ENCODE results near the gene CNTNAP2. TPM values are rescaled to one million over a fixed set of nuclear protein-coding genes. Genes with fewer than 3 reads are reported as not detected.

CNTNAP2 gene
- total RNA-seq, 1 experiment from 2014 or later = 60.0 TPM

GRCh38 chr7:146982482-146982881 lies 865.9 kb downstream of the CNTNAP2 start:
- Histone ChIP-seq H3K27ac (ENCODE audit: low read depth, low read length, poor library complexity, severe bottlenecking) (no peak overlapping the region), H3K4me3 (ENCODE audit: low read depth, low read length, poor library complexity, severe bottlenecking) (no peak overlapping the region), H3K27me3 (replicated peaks; ENCODE audit: insufficient read depth, low read depth, low read length, poor library complexity) (no peaks in the 10 kb centered on the region), H3K9me3 (ENCODE audit: low read depth, low read length, poor library complexity, severe bottlenecking) (no peaks in the 10 kb centered on the region), H3K36me3 (ENCODE audit: insufficient read depth, low read length, poor library complexity, severe bottlenecking) (no peaks in the 10 kb centered on the region), H3K4me1 (ENCODE audit: insufficient read depth, low read length, poor library complexity, severe bottlenecking) (no peaks in the 10 kb centered on the region)
- TF ChIP-seq EZH2 (IDR thresholded peaks at IDR 0.05; ENCODE audit: borderline replicate concordance, low read depth, low read length, poor library complexity, severe bottlenecking) (no peak), CTCF (conservative IDR thresholded peaks at IDR 0.05; ENCODE audit: low read depth, low read length) (no peak)
- POLR2A ChIA-PET (ENCODE audit: low non-redundant PET) = no interaction called here
- CTCF ChIA-PET = no interaction called here
- no TSS peak for BruUV-seq (replicated peaks)
- DNase-seq (ENCODE audit: low spot score) = no peak
- intact Hi-C loops (cut with micrococcal nuclease; ENCODE audit: unreplicated experiment) = no loop called here

GRCh38 chr7:146991596-146991995 lies 875.0 kb downstream of the CNTNAP2 start:
- H3K27ac ChIP-seq (ENCODE audit: low read depth, low read length, poor library complexity, severe bottlenecking) = no peak overlapping the region
- no peak overlapping the region for H3K4me3 ChIP-seq (ENCODE audit: low read depth, low read length, poor library complexity, severe bottlenecking)
- POLR2A ChIA-PET (ENCODE audit: low non-redundant PET) = no interaction called here
- no peaks in the 10 kb centered on the region for H3K36me3 ChIP-seq (ENCODE audit: insufficient read depth, low read length, poor library complexity, severe bottlenecking)
- H3K9me3 ChIP-seq (ENCODE audit: low read depth, low read length, poor library complexity, severe bottlenecking) = no peaks in the 10 kb centered on the region
- no peak for DNase-seq (ENCODE audit: low spot score)
- intact Hi-C loops (cut with micrococcal nuclease; ENCODE audit: unreplicated experiment) = no loop called here
- CTCF ChIA-PET = no interaction called here
- H3K27me3 ChIP-seq (replicated peaks; ENCODE audit: insufficient read depth, low read depth, low read length, poor library complexity) = no peaks in the 10 kb centered on the region
- H3K4me1 ChIP-seq (ENCODE audit: insufficient read depth, low read length, poor library complexity, severe bottlenecking) = no peaks in the 10 kb centered on the region
- TF ChIP-seq CTCF (conservative IDR thresholded peaks at IDR 0.05; ENCODE audit: low read depth, low read length) = no peak
- no peak for TF ChIP-seq EZH2 (IDR thresholded peaks at IDR 0.05; ENCODE audit: borderline replicate concordance, low read depth, low read length, poor library complexity, severe bottlenecking)
- BruUV-seq (replicated peaks) = no TSS peak

DNA sequence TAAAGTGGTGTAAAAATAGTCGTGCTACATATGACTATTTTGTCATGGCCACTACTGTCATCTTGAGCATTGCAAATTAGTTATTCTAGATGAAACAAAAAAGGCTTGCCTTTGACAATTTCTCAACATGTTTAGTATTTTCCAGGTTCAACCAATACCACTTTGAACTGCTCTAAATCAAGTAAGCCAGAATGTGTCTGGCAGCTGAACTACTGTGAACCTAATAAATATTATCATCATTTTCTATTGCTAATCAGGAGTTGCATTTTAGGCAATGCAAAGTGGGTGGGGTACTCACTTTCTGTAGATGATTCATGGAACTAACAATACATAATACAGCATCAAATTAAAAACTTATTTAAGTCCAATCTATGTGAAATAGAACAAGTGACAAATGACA lies 877.2 kb downstream of the CNTNAP2 start:
- ChIA-PET CTCF (no interaction called here), POLR2A (ENCODE audit: low non-redundant PET) (interaction anchor here (0.5 kb wide), 1 partner anchor 328 kb away, joined by 8 read pairs; no protein-coding TSS in a partner anchor)
- no peak for TF ChIP-seq CTCF (conservative IDR thresholded peaks at IDR 0.05; ENCODE audit: low read depth, low read length)
- no TSS peak for BruUV-seq (replicated peaks)
- DNase-seq (ENCODE audit: low spot score) = no peak
- Histone ChIP-seq H3K4me3 (ENCODE audit: low read depth, low read length, poor library complexity, severe bottlenecking) (no peak overlapping the region), H3K4me1 (ENCODE audit: insufficient read depth, low read length, poor library complexity, severe bottlenecking) (no peaks in the 10 kb centered on the region), H3K27ac (ENCODE audit: low read depth, low read length, poor library complexity, severe bottlenecking) (no peak overlapping the region), H3K36me3 (ENCODE audit: insufficient read depth, low read length, poor library complexity, severe bottlenecking) (no peaks in the 10 kb centered on the region), H3K27me3 (replicated peaks; ENCODE audit: insufficient read depth, low read depth, low read length, poor library complexity) (no peaks in the 10 kb centered on the region), H3K9me3 (ENCODE audit: low read depth, low read length, poor library complexity, severe bottlenecking) (no peaks in the 10 kb centered on the region)
- intact Hi-C loops (cut with micrococcal nuclease; ENCODE audit: unreplicated experiment) = no loop called here
